ENCODE data around the gene NDOR1. TPM values are rescaled to one million over a fixed set of nuclear protein-coding genes. Genes with fewer than 3 reads are reported as not detected.
"Not testable (repeated sequence)": the region's sequence is repeated elsewhere in the genome, so short reads cannot be mapped to it uniquely, and the experiment has no call there.

NDOR1 gene
- total RNA-seq, 1 donor = 10.2 TPM

DNA sequence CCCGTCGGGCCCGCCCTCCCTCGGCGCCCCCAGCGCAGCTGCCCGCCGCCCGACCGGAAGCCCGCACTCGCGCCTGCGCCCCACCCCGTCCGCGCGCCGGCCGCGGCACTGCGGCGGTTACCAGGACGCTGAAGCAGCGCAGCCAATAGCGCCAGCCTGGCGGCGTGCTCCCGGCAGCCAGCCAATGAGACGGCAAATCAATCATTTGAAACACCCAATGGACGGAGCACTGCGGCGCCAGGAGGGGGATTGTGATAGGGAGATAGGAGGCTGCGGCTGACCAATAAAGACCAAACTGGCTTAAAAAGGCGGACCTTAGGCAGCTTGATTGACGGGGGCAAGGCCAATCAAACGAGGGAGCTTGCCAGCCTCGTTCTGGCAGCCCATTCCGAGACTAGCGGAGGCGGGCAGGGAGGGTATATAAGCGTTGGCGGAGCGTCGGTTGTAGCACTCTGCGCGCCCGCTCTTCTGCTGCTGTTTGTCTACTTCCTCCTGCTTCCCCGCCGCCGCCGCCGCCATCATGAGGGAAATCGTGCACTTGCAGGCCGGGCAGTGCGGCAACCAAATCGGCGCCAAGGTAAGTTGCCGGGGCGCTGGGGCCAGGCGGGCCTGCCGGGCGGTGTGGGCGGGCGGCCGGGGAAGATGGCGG is 35.5 kb downstream of the NDOR1 start, which contains the start of gene TUBB4B:
Gene TUBB4B, plus strand, starts transcription at position 447 of the 649 bp plus-strand sequence. Its CDS starts 74 bp downstream, at position 521.
- DNase-seq (ENCODE audit: low read depth in 2 of 3, low spot score in 2 of 3) = peak; percentile 99 to 100 (median 100)

DNA sequence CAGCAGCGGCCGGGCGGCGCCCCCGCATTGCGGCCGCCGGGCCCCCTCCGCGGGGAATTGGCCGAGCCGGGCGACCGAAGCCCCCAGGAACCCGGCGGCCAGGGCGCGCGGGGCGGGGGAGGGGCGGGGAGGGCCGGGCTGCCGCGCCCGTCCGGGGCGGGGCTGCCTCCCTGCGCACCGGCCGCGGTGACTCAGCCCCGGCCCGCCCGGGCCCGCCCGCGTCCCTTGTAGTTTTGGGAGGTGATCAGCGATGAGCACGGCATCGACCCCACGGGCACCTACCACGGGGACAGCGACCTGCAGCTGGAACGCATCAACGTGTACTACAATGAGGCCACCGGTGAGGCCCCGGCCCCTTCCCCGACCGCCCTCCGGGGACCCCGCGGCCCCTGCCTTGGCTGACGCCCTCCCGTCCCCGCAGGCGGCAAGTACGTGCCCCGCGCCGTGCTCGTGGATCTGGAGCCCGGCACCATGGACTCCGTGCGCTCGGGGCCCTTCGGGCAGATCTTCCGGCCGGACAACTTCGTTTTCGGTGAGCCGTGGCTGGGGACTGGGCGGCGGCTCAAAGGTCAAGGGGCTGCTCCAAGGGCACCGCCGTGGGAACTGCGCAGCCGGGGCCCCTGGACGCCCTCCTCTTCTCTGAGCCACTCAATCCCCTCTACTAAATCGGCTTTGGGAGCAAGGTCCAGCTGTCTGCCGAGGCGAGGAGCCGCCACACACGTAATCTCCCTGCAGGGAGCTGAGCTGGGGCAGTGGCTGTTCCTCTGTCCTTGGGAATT is 36.2 kb downstream of the NDOR1 start:
- DNase-seq (ENCODE audit: low read depth in 2 of 3, low spot score in 2 of 3) = peak in 2 of 3 donors; percentile 46 to 63

DNA sequence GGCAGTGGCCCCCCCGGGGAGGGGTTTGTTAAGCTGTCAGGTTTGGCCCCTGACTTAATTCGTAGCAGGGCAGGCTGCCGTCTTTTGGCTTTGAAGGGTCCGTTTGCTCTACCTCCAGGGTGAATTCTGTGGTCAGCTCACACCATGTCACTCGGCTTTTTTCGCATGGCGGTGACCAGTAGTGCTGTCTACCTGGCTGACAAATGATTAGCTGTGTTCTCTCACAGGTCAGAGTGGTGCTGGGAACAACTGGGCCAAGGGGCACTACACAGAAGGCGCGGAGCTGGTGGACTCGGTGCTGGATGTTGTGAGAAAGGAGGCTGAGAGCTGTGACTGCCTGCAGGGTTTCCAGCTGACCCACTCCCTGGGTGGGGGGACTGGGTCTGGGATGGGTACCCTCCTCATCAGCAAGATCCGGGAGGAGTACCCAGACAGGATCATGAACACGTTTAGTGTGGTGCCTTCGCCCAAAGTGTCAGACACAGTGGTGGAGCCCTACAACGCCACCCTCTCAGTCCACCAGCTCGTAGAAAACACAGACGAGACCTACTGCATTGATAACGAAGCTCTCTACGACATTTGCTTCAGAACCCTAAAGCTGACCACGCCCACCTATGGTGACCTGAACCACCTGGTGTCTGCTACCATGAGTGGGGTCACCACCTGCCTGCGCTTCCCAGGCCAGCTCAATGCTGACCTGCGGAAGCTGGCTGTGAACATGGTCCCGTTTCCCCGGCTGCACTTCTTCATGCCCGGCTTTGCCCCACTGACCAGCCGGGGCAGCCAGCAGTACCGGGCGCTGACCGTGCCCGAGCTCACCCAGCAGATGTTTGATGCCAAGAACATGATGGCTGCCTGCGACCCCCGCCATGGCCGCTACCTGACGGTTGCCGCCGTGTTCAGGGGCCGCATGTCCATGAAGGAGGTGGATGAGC is 37.0 kb downstream of the NDOR1 start:
- no peak for DNase-seq (ENCODE audit: low read depth in 2 of 3, low spot score in 2 of 3)

DNA sequence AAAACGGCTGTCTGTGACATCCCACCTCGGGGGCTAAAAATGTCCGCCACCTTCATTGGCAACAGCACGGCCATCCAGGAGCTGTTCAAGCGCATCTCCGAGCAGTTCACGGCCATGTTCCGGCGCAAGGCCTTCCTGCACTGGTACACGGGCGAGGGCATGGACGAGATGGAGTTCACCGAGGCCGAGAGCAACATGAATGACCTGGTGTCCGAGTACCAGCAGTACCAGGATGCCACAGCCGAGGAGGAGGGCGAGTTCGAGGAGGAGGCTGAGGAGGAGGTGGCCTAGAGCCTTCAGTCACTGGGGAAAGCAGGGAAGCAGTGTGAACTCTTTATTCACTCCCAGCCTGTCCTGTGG is 37.7 kb downstream of the NDOR1 start:
- not testable (repeated sequence) for DNase-seq (ENCODE audit: low read depth in 2 of 3, low spot score in 2 of 3)

DNA sequence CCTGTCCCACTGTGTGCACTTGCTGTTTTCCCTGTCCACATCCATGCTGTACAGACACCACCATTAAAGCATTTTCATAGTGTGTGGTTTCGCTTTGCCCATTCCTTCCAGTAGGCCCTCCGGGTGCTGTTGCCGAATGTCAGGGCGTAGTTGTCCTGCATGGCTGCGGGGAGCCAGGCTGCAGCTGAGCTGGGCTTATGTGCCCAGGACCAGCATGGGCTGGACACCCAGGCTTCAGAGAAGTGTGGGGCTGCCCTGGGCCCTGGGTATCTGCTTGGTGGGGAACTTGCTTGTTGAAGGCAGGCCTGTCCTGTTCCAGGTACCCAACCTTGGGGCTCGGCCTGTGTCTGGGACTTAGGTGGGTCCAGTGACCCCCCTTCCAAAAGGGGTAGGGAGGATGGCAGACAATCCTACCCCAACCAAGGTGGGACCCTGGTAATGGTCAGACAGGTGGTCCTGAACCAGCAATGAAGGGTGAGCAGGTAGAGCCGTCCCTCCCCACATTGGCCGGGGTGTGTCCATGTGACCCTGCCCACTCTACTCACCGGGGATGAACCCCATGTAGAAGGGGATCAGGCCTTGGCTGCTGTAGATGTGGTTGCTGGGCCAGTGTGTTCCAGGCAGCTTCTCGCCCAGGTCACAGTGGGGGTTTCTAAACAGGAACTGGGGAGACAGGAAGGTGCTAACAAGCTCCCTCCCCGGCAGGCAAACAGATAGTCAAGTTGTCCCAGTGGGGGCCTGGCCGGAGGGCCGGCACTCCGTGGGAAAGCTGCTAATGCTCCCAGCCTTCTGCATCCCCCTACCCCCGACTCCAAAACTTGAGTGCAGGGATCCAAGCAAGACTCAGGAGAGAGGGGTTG is 38.4 kb downstream of the NDOR1 start:
- DNase-seq (ENCODE audit: low read depth in 2 of 3, low spot score in 2 of 3) = no peak

DNA sequence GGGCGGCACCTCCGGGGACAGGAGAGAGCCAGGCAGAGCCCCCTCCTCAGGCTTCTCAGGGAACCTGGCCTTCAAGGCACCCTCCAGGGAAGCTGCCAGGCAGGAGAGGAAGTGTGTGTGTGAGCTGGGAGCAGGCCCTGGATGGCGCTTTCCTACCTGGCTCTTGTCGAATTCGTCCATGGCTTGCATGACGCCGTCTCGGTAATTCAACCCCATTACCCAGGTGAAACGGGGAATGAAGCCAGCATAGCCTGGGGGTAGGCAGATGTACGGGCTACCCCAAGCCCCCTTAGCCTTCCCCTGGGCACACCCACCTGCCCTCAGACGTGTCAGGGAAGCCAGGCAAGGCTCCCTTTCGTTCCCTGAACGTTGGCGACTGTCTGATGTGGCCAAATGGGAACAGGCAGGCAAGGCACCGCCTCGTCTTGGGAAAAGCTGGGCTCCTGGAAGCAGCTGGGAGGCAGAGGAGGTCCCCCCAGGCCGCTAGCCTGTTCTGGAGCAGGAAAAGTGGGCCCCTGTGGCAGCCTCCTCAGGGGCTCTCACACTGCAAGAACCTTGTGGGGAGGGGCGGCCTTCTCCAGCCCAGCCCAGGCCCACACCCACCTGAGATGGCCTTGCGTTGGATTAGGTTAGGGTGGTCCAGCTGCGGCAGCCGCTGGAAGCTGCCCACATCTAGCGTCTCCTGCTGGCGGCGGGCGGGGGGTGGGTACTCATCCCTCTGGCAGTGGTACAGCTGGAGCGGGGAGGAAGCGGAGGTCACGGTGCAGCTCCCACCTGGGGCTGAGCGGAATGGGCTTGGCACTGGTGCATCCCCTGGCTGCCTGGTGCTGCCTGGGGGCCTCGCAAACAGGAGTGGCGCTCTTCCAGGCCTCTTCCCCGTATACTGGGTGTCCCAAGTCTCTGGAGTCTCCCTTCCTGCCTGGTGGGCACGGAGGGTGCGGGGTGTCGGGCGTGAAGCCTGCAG is 39.3 kb downstream of the NDOR1 start:
- DNase-seq (ENCODE audit: low read depth in 2 of 3, low spot score in 2 of 3) = no peak

DNA sequence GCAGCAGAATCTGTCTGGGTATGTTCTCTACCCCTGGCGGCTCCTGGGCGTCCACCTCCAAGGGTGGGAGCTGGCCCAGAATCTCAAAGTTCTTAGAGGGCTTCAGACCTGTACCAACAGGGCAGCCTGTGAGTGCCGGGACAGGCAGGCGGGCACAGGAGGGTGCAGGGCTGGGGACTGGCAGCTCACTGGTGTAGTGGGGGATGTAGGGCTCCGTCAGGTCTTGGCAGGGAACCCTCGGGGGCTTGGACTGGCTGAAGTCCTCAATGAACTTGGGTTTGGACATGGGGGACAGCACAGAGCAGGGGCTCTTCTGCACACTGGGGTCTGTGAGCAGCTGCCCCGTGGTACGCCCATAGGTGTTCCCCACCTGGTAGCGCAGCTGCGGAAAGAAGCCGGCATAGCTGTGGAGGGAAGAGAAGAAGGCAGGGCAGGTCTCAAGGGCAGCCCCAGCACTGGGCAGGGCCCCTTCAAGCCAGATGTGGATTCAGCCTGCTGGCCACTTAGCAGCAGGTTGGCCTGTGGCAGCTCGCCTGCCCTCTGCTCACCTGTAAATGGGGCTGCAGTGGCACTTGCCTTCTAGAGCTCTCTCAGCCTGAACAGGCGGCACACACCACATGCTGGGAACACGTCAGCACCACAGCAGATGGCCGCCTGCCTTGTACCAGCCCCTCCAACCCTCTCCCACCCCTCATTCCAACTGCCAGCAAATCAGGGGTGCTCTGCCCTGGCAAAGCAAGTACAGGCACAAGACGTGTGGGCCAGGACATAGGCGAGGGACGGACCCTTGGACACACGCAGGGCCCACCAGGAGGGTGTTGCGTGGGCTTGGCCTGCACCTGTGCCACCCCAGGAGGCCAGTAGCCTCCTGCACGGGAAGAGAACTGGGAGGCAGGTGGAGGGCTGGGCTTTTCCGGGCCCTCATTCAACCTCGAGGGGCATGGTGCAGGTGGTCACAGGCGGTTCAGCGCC is 40.2 kb downstream of the NDOR1 start:
- DNase-seq (ENCODE audit: low read depth in 2 of 3, low spot score in 2 of 3) = no peak

DNA sequence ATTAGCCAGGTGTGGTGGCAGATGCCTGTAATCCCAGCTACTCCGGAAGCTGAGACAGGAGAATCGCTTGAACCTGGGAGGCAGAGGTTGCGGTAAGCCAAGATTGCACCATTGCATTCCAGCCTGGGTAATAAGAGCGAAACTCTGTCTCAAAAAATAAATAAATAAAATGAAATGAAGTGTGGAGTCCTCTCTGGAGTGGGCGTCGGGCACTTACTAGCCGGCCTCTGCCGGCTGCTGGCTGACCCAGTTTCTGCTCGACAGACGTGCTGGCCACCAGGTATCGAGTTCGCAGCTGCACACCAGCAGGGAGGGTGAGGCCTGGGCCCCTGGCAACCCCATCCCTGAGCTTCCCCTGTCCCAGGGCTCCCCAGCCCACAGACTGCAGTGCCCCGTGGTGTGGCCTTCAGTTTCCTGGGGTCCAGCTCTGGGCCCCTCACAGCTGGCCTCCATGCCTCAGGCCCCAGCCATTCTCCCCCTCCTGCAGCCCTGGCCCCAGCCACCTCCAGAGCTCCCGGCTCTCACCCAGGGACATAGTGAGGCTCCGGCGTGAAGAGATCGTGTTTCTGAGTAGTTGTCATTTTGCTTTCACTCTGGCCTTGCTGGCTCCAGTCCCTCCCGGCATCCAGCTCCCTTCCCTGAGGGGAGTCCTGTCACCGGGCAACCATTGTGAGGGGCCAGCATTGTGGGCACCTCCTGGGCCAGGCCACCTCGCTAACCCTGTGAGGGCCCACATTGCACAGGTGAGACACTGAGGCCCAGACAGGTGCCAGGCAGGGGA is 41.8 kb downstream of the NDOR1 start:
- no peak for DNase-seq (ENCODE audit: low read depth in 2 of 3, low spot score in 2 of 3)

DNA sequence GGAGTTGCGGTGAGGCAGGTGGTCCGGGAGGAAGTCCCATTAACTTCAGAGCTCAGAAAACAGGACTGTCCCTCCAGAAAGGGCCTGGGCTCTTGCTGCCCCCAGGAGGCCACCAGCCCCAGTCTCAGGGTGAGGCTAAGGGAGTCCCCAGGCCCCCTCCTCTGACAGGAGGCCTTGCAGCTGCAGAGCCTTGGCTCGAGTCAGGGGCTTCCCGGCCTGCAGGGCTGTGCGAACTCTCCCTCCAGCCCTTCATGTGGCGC is 42.3 kb downstream of the NDOR1 start:
- DNase-seq (ENCODE audit: low read depth in 2 of 3, low spot score in 2 of 3) = no peak

DNA sequence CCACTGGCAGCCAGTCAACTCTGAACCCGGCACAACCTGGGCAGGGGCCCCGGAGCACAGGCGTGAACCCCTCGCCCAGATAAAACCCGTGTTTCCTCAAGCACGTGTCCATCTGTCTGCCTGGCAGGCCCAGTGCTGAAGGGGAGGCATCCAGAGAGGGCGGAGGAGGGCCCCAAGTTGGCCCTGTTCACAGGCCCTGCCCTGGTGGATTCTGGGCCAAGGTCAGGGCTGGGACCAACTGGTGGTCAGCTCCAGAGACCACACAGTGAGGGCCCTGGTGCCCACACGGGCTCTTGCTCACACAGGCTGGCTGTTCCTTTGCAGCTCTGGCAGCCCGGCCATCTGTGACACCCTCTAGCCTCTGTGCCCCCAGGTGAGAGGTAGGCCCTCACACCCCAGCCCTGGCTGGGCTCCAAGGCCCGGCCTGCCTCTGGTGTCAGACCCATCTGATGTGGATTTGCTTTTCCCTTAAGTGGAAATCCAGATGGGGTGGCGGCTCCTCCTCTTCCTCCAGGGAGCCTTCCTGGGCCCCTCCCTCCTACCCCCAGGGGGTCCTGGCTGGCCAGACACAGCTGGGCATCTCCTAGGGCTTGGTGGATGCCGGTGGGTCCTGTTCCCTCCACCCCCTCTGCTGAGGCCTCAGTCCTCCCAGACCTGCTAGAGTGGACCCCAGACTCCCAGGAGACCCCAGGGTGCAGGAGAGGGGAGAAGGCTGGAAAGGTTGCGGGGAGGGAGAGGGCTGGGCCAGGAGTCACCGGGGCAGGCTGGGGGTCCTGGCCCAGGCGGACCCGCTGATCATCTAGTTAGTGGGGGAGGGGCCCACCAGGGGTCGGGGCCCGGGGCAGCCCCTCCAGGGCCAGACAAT is 45.1 kb downstream of the NDOR1 start:
- no peak for DNase-seq (ENCODE audit: low read depth in 2 of 3, low spot score in 2 of 3)

DNA sequence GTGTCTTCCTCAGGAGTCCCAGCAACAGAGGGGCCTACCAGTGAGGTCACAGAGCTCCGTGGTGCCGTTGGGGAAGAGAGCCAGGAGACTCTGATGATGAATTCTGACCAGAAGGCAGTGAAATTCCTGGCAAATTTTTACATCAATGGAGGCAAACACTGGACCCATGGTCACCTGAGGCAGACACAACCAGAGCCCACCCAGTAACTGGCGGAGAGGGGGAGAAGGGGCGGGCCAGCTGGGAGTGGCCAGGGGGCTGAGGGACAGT is 45.6 kb downstream of the NDOR1 start, which contains the start of gene STPG3:
Gene STPG3, plus strand, starts transcription at position 93 of the 268 bp plus-strand sequence. Its CDS starts 1 bp downstream, at position 94.
- DNase-seq (ENCODE audit: low read depth in 2 of 3, low spot score in 2 of 3) = no peak

DNA sequence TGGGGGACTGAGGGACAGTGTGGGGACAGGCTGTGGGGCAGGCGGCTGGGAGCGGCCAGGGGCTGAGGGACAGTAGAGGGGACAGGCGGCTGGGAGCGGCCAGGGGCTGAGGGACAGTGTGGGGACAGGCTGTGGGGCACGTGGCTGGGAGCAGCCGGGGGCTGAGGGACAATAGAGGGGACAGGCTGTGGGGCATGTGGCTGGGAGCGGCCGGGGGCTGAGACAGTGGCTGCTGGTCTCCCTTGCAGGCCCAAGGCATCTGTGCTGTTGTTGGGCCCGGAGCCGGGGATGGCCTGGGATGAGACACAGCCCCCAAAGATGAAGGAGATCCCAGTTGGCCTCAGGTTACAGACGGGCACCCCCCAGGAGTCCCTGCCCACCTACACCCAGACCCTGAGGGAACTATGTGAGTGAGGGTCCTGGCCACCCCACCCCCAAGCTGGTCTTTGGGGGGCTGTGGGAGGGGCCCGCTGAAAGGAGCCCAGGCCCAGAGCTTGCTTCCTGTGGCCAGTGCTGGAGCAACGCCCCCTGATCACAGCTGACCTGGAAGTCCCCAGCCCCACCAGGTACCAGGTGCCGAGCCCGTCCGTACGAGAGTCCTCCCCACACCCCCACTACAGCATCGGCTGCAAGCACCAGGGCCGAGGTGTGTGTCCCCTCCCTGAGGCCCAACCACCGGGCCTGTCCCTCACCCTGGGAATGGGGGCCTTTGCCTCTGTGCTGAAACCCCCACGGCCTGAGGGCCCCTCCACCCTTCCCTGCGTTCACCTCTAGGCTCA is 46.2 kb downstream of the NDOR1 start:
- no peak for DNase-seq (ENCODE audit: low read depth in 2 of 3, low spot score in 2 of 3)

DNA sequence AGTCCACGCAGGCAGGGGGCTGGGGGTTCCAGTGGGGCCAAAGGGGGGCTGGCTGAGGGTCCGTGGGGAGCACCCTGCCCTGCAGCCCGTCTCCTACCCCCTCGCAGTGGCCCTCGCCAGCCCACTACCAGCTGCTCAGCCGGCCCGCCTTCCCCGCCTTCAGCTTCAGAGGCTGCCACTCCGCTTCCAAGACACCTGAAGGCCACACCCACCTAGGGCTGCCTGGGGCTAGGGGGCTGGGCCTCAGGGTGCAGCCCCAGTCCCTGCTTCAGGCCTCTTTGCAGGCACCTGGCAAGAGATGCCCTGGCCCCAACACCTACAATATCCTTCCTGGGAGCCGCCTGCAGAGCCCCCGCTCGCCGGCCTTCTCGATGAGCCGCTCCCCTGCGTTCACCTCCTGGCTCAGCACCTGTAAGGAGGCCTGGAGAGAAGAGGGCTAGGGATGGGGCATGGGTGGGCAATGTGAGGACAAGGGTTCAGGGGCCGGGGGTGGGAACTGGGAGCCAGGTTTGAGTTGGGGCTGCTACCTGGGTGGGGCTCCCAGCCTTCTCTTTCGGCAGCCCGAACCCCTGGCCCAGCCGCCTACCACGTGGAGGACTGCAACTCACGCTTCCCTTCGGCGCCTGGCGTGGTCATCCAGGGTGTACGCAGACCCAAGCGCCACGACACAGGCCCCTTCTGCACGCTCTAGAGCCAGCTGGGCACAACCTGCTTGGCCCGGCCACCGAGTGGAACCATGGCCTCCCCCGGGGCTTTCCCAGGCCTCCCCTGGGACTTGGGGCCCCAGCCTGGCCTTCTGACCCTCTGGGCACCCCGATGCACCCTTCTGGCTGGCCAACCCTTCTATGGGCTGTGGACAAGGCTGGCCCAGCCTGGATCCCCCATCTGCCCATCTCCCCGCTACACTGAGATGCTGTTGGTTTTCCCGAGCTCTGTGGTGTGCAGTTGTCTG is 47.3 kb downstream of the NDOR1 start:
- no peak for DNase-seq (ENCODE audit: low read depth in 2 of 3, low spot score in 2 of 3)

DNA sequence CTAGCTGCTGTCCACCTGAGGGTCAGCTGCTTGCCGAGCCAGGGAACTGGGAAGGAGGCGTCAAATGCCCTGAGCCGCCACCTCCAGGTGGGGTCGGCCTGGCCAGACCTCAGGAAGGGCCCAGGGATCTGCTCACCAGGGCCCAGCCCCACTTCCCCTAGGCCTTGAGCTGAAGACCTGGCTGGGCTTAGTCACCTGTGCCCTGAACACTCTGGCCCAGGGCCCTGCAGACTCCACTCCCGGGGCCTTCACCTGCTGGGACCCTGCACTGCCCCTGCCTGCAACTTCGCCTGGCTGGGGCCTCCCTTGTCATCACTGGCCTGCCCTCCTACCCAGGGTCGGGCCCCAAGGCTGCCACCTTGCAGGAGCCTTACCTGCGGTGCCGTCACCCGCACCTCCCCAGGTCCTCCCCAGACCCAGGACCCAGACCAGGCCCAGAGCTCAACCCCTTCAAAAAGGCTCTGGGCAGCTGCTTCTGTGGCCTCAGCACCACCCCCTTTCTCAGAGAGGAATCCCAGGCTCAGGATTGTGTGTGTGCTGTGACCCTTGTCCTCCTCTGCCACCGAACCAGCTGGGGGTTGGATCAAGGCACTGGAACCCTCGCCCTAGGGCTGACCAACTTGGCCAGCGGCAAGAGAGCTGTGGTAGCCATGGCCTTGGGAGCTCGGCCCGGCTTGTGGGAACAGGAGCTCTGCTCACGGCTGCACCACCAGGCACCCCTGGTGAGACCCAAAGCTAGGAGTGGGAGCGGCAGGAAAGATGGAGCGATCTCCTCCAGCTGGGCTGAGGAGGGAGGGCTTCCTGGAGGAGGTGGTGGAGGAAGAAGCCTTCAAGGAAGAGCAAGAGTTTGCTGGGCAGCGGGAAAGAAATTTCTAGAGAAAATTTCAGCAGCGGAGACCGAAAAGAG is 48.5 kb downstream of the NDOR1 start:
- no peak for DNase-seq (ENCODE audit: low read depth in 2 of 3, low spot score in 2 of 3)

Measured in hematopoietic multipotent progenitor cell (in vitro differentiated cells).